Measurements from ENCODE around the gene CBR3. TPM values are rescaled to one million over a fixed set of nuclear protein-coding genes. Genes with fewer than 3 reads are reported as not detected.

The CBR3 gene
- total and polyA plus RNA-seq, 2 donors (not counting 3 experiments of a cell fraction or from before 2014, with no cell fraction given): 9.7 to 13.3 TPM

DNA sequence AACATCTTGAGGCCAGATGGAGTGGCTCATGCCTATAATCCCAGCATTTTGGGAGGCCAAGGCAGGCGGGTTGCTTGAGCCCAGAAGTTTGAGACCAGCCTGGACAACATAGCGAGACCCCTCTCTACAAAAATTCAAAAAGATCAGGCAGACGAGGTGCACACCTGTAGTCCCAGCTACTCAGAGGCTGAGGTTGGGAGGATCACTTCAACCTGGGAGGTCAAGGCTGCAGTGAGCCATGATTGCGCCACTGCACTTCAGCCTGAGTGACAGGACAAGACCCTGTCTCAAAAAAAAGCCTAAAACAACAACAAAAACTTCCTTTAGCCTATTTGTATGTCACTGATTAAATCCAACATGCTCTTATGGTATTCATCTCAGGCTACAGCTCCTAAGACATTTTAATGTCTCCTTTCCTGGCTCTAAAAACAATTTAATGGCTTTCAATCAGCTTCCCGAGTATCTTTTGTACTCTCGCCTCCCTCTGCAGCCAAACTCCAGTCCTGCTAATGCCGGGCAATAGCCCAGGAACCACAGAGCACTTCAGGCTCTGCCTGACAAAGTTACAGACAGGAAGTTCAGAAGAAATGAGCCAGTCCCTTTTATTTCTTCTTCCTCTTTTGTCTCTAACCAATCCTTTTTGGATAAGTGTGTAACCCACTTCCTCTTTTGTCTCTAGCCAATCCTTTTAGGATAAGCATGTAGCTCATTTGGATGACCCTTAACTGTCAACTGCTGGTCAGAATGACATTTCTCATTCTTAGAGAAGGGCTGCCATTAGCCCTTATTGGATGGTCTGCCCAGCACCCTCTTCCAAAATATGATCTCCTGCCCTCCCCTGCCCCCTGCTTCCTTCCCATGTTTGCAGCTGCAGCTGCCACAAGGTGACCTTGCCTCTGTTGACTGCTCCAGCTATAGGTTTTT, 15.2 kb downstream of the CBR3 start:
- H3K9me1 ChIP-seq (replicated peaks; ENCODE audit: control insufficient read depth, extremely low read depth, insufficient read depth, low read length): no peaks in the 10 kb centered on the region
- no peak overlapping the region for H3K4me2 ChIP-seq (ENCODE audit: insufficient read depth, low read length)
- peaks cover 11% of the 10 kb centered on the region for H3K4me1 ChIP-seq (ENCODE audit: control insufficient read depth, extremely low read depth, insufficient read depth, low read length)
- no peak overlapping the region for H3K27ac ChIP-seq (ENCODE audit: insufficient read depth, low read depth, low read length)
- dilution Hi-C loops (cut with MboI; ENCODE audit: extremely low pct_ligation_motif_present, low sequenced_read_pairs) (no loop called here), intact Hi-C loops (cut with micrococcal nuclease) (loop anchor here (5.0 kb wide), 1 partner anchor 112 kb away; no protein-coding TSS in a partner anchor)
- DNase-seq (ENCODE audit: low read depth, low spot score): peak; percentile 40
- H3K4me3 ChIP-seq (replicated peaks in 1 of 3; ENCODE audit: insufficient read depth in 1 of 3, low read depth in 1 of 3, low read length in 3 of 3): no peak overlapping the region
- no peak overlapping the region for H3K9ac ChIP-seq (replicated peaks; ENCODE audit: extremely low read depth, insufficient read depth, low read length)
- no peaks in the 10 kb centered on the region for H3K79me2 ChIP-seq (ENCODE audit: control insufficient read depth, insufficient read depth, low read length)
- peak overlapping the region; percentile 93 for H2AFZ ChIP-seq (ENCODE audit: low read depth, low read length)
- FAIRE-seq: peak; percentile 77
- TF ChIP-seq POLR2A (IDR thresholded peaks at IDR 0.05; ENCODE audit: low read depth, low read length) (no peak), GATA2 (IDR thresholded peaks at IDR 0.05; ENCODE audit: insufficient read depth, insufficient read length, low read depth, low read length) (no peak), POLR2AphosphoS5 (IDR thresholded peaks at IDR 0.05; ENCODE audit: insufficient read depth, low read depth, low read length) (no peak), FOS (IDR thresholded peaks at IDR 0.05; ENCODE audit: borderline replicate concordance, insufficient read depth, low read length) (no peak), EZH2 (IDR thresholded peaks at IDR 0.05; ENCODE audit: borderline replicate concordance, low read depth, low read length, severe bottlenecking) (no peak), JUN (IDR thresholded peaks at IDR 0.05; ENCODE audit: borderline replicate concordance, insufficient read depth, insufficient read length, low read depth) (no peak), MYC (IDR thresholded peaks at IDR 0.05; ENCODE audit: low read depth, low read length) (no peak)
- TF ChIP-seq, protein P1, sequence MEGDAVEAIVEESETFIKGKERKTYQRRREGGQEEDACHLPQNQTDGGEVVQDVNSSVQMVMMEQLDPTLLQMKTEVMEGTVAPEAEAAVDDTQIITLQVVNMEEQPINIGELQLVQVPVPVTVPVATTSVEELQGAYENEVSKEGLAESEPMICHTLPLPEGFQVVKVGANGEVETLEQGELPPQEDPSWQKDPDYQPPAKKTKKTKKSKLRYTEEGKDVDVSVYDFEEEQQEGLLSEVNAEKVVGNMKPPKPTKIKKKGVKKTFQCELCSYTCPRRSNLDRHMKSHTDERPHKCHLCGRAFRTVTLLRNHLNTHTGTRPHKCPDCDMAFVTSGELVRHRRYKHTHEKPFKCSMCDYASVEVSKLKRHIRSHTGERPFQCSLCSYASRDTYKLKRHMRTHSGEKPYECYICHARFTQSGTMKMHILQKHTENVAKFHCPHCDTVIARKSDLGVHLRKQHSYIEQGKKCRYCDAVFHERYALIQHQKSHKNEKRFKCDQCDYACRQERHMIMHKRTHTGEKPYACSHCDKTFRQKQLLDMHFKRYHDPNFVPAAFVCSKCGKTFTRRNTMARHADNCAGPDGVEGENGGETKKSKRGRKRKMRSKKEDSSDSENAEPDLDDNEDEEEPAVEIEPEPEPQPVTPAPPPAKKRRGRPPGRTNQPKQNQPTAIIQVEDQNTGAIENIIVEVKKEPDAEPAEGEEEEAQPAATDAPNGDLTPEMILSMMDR (IDR thresholded peaks at IDR 0.05; ENCODE audit: extremely low read depth in 1 of 2, insufficient read depth in 1 of 2, low read depth in 1 of 2, low read length in 2 of 2): no peak
- TF ChIP-seq, protein P2, sequence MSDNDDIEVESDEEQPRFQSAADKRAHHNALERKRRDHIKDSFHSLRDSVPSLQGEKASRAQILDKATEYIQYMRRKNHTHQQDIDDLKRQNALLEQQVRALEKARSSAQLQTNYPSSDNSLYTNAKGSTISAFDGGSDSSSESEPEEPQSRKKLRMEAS (IDR thresholded peaks at IDR 0.05; ENCODE audit: insufficient read depth, insufficient read length): no peak
- no peaks in the 10 kb centered on the region for H3K9me3 ChIP-seq (replicated peaks; ENCODE audit: control insufficient read depth, insufficient read depth, low read length)
- CTCF ChIA-PET: interaction anchor here (0.7 to 3.0 kb wide), 3 partner anchors 14 to 170 kb away, joined by 3 to 11 read pairs (median 6); partner anchors contain the start of gene MORC3
- no TSS peak for BruUV-seq (replicated peaks)
- H3K36me3 ChIP-seq (ENCODE audit: control insufficient read depth in 2 of 2, extremely low read depth in 1 of 2, insufficient read depth in 2 of 2, low read length in 2 of 2): no peaks in the 10 kb centered on the region
- H4K20me1 ChIP-seq (replicated peaks; ENCODE audit: control insufficient read depth, extremely low read depth, insufficient read depth, low read length): no peaks in the 10 kb centered on the region
- POLR2A ChIA-PET: no interaction called here
- peaks cover 0 to under 1% of the 10 kb centered on the region in 2 experiments for H3K27me3 ChIP-seq (ENCODE audit: control insufficient read depth in 2 of 2, insufficient read depth in 2 of 2, low read length in 2 of 2)

Data from endothelial cell of umbilical vein (primary cell).